Neural progenitor cell (in vitro differentiated cells): ENCODE measurements around the gene PKDREJ. TPM values are rescaled to one million over a fixed set of nuclear protein-coding genes. Genes with fewer than 3 reads are reported as not detected.

Experiments
- DNase-seq: peaks from one replicate; pipeline ENCODE4 v3.0.0-alpha.2; 2016; ENCODE audit warnings: low spot score
- H2AFZ ChIP-seq: fragments of 200-600 bp; sonication (generic); replicated peaks from 2 replicates; pipeline ENCODE4 v1.6.1; 2016; ENCODE audit warnings: antibody characterized with exemption
- H3F3A ChIP-seq: fragments of 200-600 bp; sonication (generic); 2 replicates; pipeline ENCODE4 v1.6.1; 2016; ENCODE audit warnings: antibody characterized with exemption, low read depth
- H3K27ac ChIP-seq: fragments of 200-600 bp; sonication (generic); 2 replicates; pipeline ENCODE4 v1.5.1; 2016; ENCODE audit warnings: mild to moderate bottlenecking
- H3K27me3 ChIP-seq: fragments of 200-600 bp; sonication (generic); 2 replicates; pipeline ENCODE4 v1.6.1; 2016; ENCODE audit warnings: mild to moderate bottlenecking, moderate library complexity
- H3K36me3 ChIP-seq: fragments of 200-600 bp; sonication (generic); 2 replicates; pipeline ENCODE4 v1.5.1; 2016
- H3K4me1 ChIP-seq: fragments of 200-600 bp; sonication (generic); 2 replicates; pipeline ENCODE4 v1.6.1; 2016; ENCODE audit warnings: mixed run types
- H3K4me2 ChIP-seq: fragments of 200-600 bp; sonication (generic); 2 replicates; pipeline ENCODE4 v1.6.1; 2016
- H3K4me3 ChIP-seq: fragments of 200-600 bp; sonication (generic); 2 replicates; pipeline ENCODE4 v1.5.1; 2016
- H3K79me2 ChIP-seq: fragments of 200-600 bp; sonication (generic); 2 replicates; pipeline ENCODE4 v1.6.1; 2016; ENCODE audit warnings: low read depth
- H3K9ac ChIP-seq: fragments of 200-600 bp; sonication (generic); 2 replicates; pipeline ENCODE4 v1.6.1; 2016
- H3K9me3 ChIP-seq: fragments of 200-600 bp; sonication (generic); 2 replicates; pipeline ENCODE4 v1.5.1; 2016; ENCODE audit warnings: low read depth
- H4K20me1 ChIP-seq: fragments of 200-600 bp; sonication (generic); 2 replicates; pipeline ENCODE4 v1.6.1; 2016; ENCODE audit warnings: low read depth
- H3K27ac Mint-ChIP-seq: 3 replicates; pipeline ENCODE4 v1.8.0; 2021; ENCODE audit warnings: mixed read lengths
- H3K27me3 Mint-ChIP-seq: 2 replicates; pipeline ENCODE4 v1.8.0; 2022; ENCODE audit warnings: low read depth, mild to moderate bottlenecking, inconsistent platforms, moderate library complexity, mixed read lengths; ENCODE audit not compliant: insufficient read depth
- H3K36me3 Mint-ChIP-seq: 3 replicates; pipeline ENCODE4 v1.8.0; 2021; ENCODE audit warnings: mixed read lengths
- H3K4me1 Mint-ChIP-seq: 3 replicates; pipeline ENCODE4 v1.8.0; 2021; ENCODE audit warnings: mixed read lengths
- H3K4me3 Mint-ChIP-seq: 3 replicates; pipeline ENCODE4 v1.8.0; 2021; ENCODE audit warnings: mild to moderate bottlenecking, moderate library complexity, mixed read lengths
- H3K9me3 Mint-ChIP-seq: 3 replicates; pipeline ENCODE4 v1.8.0; 2020; ENCODE audit warnings: mixed read lengths
- CTCF ChIP-seq: fragments of 200-600 bp; sonication (generic); IDR thresholded peaks from 2 replicates; pipeline ENCODE4 v1.5.1; 2017; ENCODE audit warnings: antibody characterized with exemption, mild to moderate bottlenecking
- EZH2 ChIP-seq: fragments of 200-600 bp; sonication (generic); IDR thresholded peaks from 2 replicates; pipeline ENCODE4 v1.6.1; 2017; ENCODE audit warnings: antibody characterized with exemption, mild to moderate bottlenecking, moderate library complexity
- EZH2phosphoT487 ChIP-seq: fragments of 200-600 bp; sonication (generic); IDR thresholded peaks from 2 replicates; pipeline ENCODE4 v1.6.1; 2017; ENCODE audit warnings: antibody characterized with exemption
- total RNA-seq: library from RNA; depleted of rRNA; stranded (reverse); fragments of >200 nt; gene quantifications from 2 replicates; pipeline ENCODE4 v1.2.3, GENCODE V29; 2015; ENCODE audit warnings: low replicate concordance

PKDREJ gene
- total RNA-seq, 1 donor from 2014 or later, result not detected

- Mint-ChIP-seq H3K4me3 (no peak overlapping the region), H3K9me3 (no peaks in the 10 kb centered on the region), H3K27ac (no peak overlapping the region), H3K36me3 (peaks cover 10% of the 10 kb centered on the region), H3K4me1 (peaks cover 6% of the 10 kb centered on the region), H3K27me3 (peaks cover 6% of the 10 kb centered on the region)
- Histone ChIP-seq H3K27me3 (no peaks in the 10 kb centered on the region), H4K20me1 (no peaks in the 10 kb centered on the region), H3F3A (no peaks in the 10 kb centered on the region), H3K4me2 (no peak overlapping the region), H3K9ac (no peak overlapping the region), H3K79me2 (no peaks in the 10 kb centered on the region), H3K4me3 (no peak overlapping the region), H3K27ac (no peak overlapping the region), H3K36me3 (no peaks in the 10 kb centered on the region), H3K4me1 (no peaks in the 10 kb centered on the region), H3K9me3 (no peaks in the 10 kb centered on the region), H2AFZ (no peak overlapping the region)
- DNase-seq, result no peak
- TF ChIP-seq EZH2 (no peak), EZH2phosphoT487 (no peak), CTCF (no peak)
Observed at GRCh38 chr22:46289244-46289891, 26.2 kb upstream of the PKDREJ start.

- no peaks in the 10 kb centered on the region for H3F3A ChIP-seq
- H3K27me3 ChIP-seq, result no peaks in the 10 kb centered on the region
- H3K4me1 Mint-ChIP-seq, result peaks cover 6% of the 10 kb centered on the region
- H3K9me3 ChIP-seq, result no peaks in the 10 kb centered on the region
- no peaks in the 10 kb centered on the region for H3K36me3 ChIP-seq
- H3K36me3 Mint-ChIP-seq, result peaks cover 10% of the 10 kb centered on the region
- no peaks in the 10 kb centered on the region for H3K9me3 Mint-ChIP-seq
- H2AFZ ChIP-seq, result no peak overlapping the region
- no peak overlapping the region for H3K27ac ChIP-seq
- H3K4me2 ChIP-seq, result no peak overlapping the region
- no peak overlapping the region for H3K27ac Mint-ChIP-seq
- TF ChIP-seq EZH2phosphoT487 (no peak), EZH2 (no peak), CTCF (no peak)
- no peak overlapping the region for H3K9ac ChIP-seq
- H3K4me1 ChIP-seq, result no peaks in the 10 kb centered on the region
- H3K79me2 ChIP-seq, result no peaks in the 10 kb centered on the region
- no peak overlapping the region for H3K4me3 ChIP-seq
- H3K27me3 Mint-ChIP-seq, result peaks cover 6% of the 10 kb centered on the region
- no peak for DNase-seq
- no peak overlapping the region for H3K4me3 Mint-ChIP-seq
- no peaks in the 10 kb centered on the region for H4K20me1 ChIP-seq
Observed at GRCh38 chr22:46288846-46289243, 25.7 kb upstream of the PKDREJ start.

GRCh38 chr22:46287873-46288751 lies 25.0 kb upstream of the PKDREJ start:
- no peak overlapping the region for H3K27ac Mint-ChIP-seq
- Histone ChIP-seq H3K9ac (no peak overlapping the region), H3K27me3 (no peaks in the 10 kb centered on the region), H2AFZ (no peak overlapping the region), H3K36me3 (no peaks in the 10 kb centered on the region), H3K4me3 (no peak overlapping the region), H3K4me2 (no peak overlapping the region), H3F3A (no peaks in the 10 kb centered on the region), H3K79me2 (no peaks in the 10 kb centered on the region), H3K4me1 (no peaks in the 10 kb centered on the region), H3K27ac (no peak overlapping the region), H4K20me1 (no peaks in the 10 kb centered on the region), H3K9me3 (no peaks in the 10 kb centered on the region)
- peaks cover 4% of the 10 kb centered on the region for H3K27me3 Mint-ChIP-seq
- peaks cover 10% of the 10 kb centered on the region for H3K36me3 Mint-ChIP-seq
- H3K9me3 Mint-ChIP-seq, result no peaks in the 10 kb centered on the region
- no peak for TF ChIP-seq CTCF
- TF ChIP-seq EZH2, result no peak
- no peak for TF ChIP-seq EZH2phosphoT487
- DNase-seq, result no peak
- H3K4me3 Mint-ChIP-seq, result no peak overlapping the region
- H3K4me1 Mint-ChIP-seq, result peaks cover 2% of the 10 kb centered on the region
